Measurements from ENCODE around the gene LIPI. TPM values are rescaled to one million over a fixed set of nuclear protein-coding genes. Genes with fewer than 3 reads are reported as not detected.

The LIPI gene
- total RNA-seq, 2 donors from 2014 or later: not detected

GRCh38 chr21:14086553-14086952 is 124.2 kb downstream of the LIPI start:
- intact Hi-C loops (cut with DNase I): no loop called here
- Histone ChIP-seq H3K27ac (no peak overlapping the region), H3K9me3 (no peaks in the 10 kb centered on the region), H3K4me3 (no peak overlapping the region), H3K27me3 (no peaks in the 10 kb centered on the region), H3K4me1 (no peaks in the 10 kb centered on the region), H3K36me3 (replicated peaks in 1 of 2; ENCODE audit: insufficient read depth in 1 of 2, low read depth in 2 of 2) (no peaks in the 10 kb centered on the region)
- ATAC-seq: no peak
- DNase-seq: no peak
- TF ChIP-seq POLR2A (IDR thresholded peaks at IDR 0.05): no peak
- TF ChIP-seq CTCF (IDR thresholded peaks at IDR 0.05): no peak

- TF ChIP-seq CTCF (IDR thresholded peaks at IDR 0.05) (no peak), POLR2A (IDR thresholded peaks at IDR 0.05) (no peak)
- H3K27me3 ChIP-seq: no peaks in the 10 kb centered on the region
- no peak overlapping the region for H3K4me3 ChIP-seq
- ATAC-seq (no peak), DNase-seq (no peak)
- no peaks in the 10 kb centered on the region for H3K9me3 ChIP-seq
- no peaks in the 10 kb centered on the region for H3K36me3 ChIP-seq (replicated peaks in 1 of 2; ENCODE audit: insufficient read depth in 1 of 2, low read depth in 2 of 2)
- H3K27ac ChIP-seq: no peak overlapping the region
- H3K4me1 ChIP-seq: no peaks in the 10 kb centered on the region
- intact Hi-C loops (cut with DNase I): no loop called here
- WGBS, 2 donors: 92 to 100% methylated on average over 7 to 25 of the region's 25 CpGs
Measured at GRCh38 chr21:14084701-14085100, 126.1 kb downstream of the LIPI start.

- TF ChIP-seq POLR2A (IDR thresholded peaks at IDR 0.05): no peak
- no peak for TF ChIP-seq CTCF (IDR thresholded peaks at IDR 0.05)
- intact Hi-C loops (cut with DNase I): no loop called here
- no peak for DNase-seq
- H3K4me3 ChIP-seq: no peak overlapping the region
- H3K4me1 ChIP-seq: no peaks in the 10 kb centered on the region
- ATAC-seq: no peak
- H3K36me3 ChIP-seq (replicated peaks in 1 of 2; ENCODE audit: insufficient read depth in 1 of 2, low read depth in 2 of 2): no peaks in the 10 kb centered on the region
- H3K9me3 ChIP-seq: no peaks in the 10 kb centered on the region
- no peak overlapping the region for H3K27ac ChIP-seq
- no peaks in the 10 kb centered on the region for H3K27me3 ChIP-seq
- 94 to 96% methylated on average over 33 to 35 of the region's 35 CpGs for WGBS, 2 donors
Measured at GRCh38 chr21:14084068-14084501, 126.7 kb downstream of the LIPI start.

- Histone ChIP-seq H3K36me3 (replicated peaks in 1 of 2; ENCODE audit: insufficient read depth in 1 of 2, low read depth in 2 of 2) (no peaks in the 10 kb centered on the region), H3K27me3 (no peaks in the 10 kb centered on the region), H3K4me1 (no peaks in the 10 kb centered on the region), H3K9me3 (no peaks in the 10 kb centered on the region), H3K27ac (no peak overlapping the region), H3K4me3 (no peak overlapping the region)
- TF ChIP-seq CTCF (IDR thresholded peaks at IDR 0.05): no peak
- no peak for TF ChIP-seq POLR2A (IDR thresholded peaks at IDR 0.05)
- 78 to 82% methylated on average over 3 of the region's 3 CpGs for WGBS, 2 donors
- intact Hi-C loops (cut with DNase I): no loop called here
- no peak for ATAC-seq
- no peak for DNase-seq
Measured at GRCh38 chr21:14080764-14081096, 130.0 kb downstream of the LIPI start.

- TF ChIP-seq CTCF (IDR thresholded peaks at IDR 0.05) (no peak), POLR2A (IDR thresholded peaks at IDR 0.05) (no peak)
- no peak for DNase-seq
- 87 to 94% methylated on average over 26 of the region's 26 CpGs for WGBS, 2 donors
Measured at GRCh38 chr21:14080040-14080763, 130.6 kb downstream of the LIPI start.

More at GRCh38 chr21:14080040-14080763, 130.6 kb downstream of the LIPI start:
- Histone ChIP-seq H3K9me3 (no peaks in the 10 kb centered on the region), H3K4me1 (no peaks in the 10 kb centered on the region), H3K4me3 (no peak overlapping the region), H3K36me3 (replicated peaks in 1 of 2; ENCODE audit: insufficient read depth in 1 of 2, low read depth in 2 of 2) (no peaks in the 10 kb centered on the region), H3K27me3 (no peaks in the 10 kb centered on the region), H3K27ac (no peak overlapping the region)
- intact Hi-C loops (cut with DNase I): no loop called here
- ATAC-seq: no peak

All from body of pancreas (tissue), 4 donors.